K562 (cell line): ENCODE data around the gene SEZ6.

Experiments
- ATF1 ChIP-seq, 2 experiments: fragments of 450-650 bp in 1 of 2; IDR thresholded peaks; 2 replicates each; pipeline ENCODE4 v1.6.1; 2016; ENCODE audit warnings: missing compliant biosample characterization in 1 of 2, missing genetic modification characterization in 1 of 2
- EP300 ChIP-seq: IDR thresholded peaks from 2 replicates; pipeline ENCODE4 v1.6.1; 2012; ENCODE audit warnings: low read length, improper control_type of control experiment
- JUN ChIP-seq, 2 experiments: sonication (generic) in 1 of 2; formaldehyde crosslinking in 1 of 2; IDR thresholded peaks; 2 replicates each; pipeline versions ENCODE4 v1.6.1 to v1.8.0; 2012 to 2022; ENCODE audit warnings: borderline replicate concordance in 2 of 2, mild to moderate bottlenecking in 2 of 2, improper control_type of control experiment in 1 of 2, low read depth in 1 of 2, low read length in 1 of 2, missing genetic modification reagents in 1 of 2
- POLR2A ChIP-seq: fragments of 450-650 bp; conservative IDR thresholded peaks from 2 replicates; pipeline ENCODE4 v1.6.1; 2016
- SMC3 ChIP-seq: conservative IDR thresholded peaks from 2 replicates; pipeline ENCODE4 v1.6.1; 2011; ENCODE audit warnings: low read depth, low read length, improper control_type of control experiment; ENCODE audit not compliant: insufficient read depth
- ZFP1 ChIP-seq: fragments of 450-650 bp; formaldehyde crosslinking; IDR thresholded peaks from 2 replicates; pipeline ENCODE4 v1.4.0; 2020; ENCODE audit warnings: mild to moderate bottlenecking, mixed read lengths
- ZNF174 ChIP-seq: fragments of 250-450 bp; sonication (Bioruptor Pico); IDR thresholded peaks from 2 replicates; pipeline ENCODE4 v1.4.0; 2020; ENCODE audit warnings: mild to moderate bottlenecking
- TF ChIP-seq, protein P1 (sequence below): fragments of 450-650 bp; IDR thresholded peaks from 2 replicates; pipeline ENCODE4 v1.6.1; 2018; ENCODE audit not compliant: partially characterized antibody
- TF ChIP-seq, protein P2 (sequence below), 3 experiments: IDR thresholded peaks in 2 of 3; conservative IDR thresholded peaks in 1 of 3; 2 replicates each; pipeline ENCODE4 v1.5.1; 2011 to 2012; ENCODE audit warnings: low read length in 3 of 3, mild to moderate bottlenecking in 3 of 3, control low read depth in 2 of 3, improper control_type of control experiment in 1 of 3, inconsistent platforms in 1 of 3, low read depth in 1 of 3, mixed read lengths in 1 of 3, moderate library complexity in 1 of 3; ENCODE audit not compliant: insufficient read depth in 2 of 3
- TF ChIP-seq, protein P3 (sequence below), 2 experiments: fragments of 450-650 bp; conservative IDR thresholded peaks; 2 replicates each; pipeline ENCODE4 v1.6.1; 2017; ENCODE audit warnings: mild to moderate bottlenecking in 2 of 2, moderate library complexity in 2 of 2

DNA sequence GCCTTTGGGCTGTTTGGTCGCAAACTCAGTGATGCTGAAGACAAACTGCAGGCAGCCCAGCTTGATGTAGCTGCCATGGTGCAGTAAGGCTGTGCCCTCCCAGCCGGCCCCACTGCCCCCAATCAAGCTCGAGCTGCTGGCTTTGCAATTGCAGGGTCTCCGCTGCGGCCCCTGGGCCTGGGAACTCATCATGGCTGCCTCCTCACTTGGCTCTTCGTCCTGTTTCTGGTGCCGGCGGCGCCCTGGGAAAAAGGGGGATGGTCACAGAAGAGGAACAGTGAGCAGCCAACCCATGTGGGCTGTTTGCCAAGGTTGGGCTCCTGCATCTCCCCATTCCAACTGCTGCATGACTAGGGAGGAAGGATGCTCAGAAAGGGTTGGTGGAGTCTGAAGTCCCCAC, 99.6 kb downstream of the SEZ6 start:
- TF ChIP-seq ZNF174 (no peak), SMC3 (no peak), ZFP1 (CRISPR knock-in tag) (no peak), POLR2A (no peak), ATF1 (CRISPR knock-in tag; IDR thresholded peaks at IDR 0.05) (no peak), ATF1 (tag; IDR thresholded peaks at IDR 0.05) (no peak), JUN (IDR thresholded peaks at IDR 0.05; ENCODE audit: borderline replicate concordance, low read depth, low read length) (no peak), JUN (CRISPR knock-in tag; IDR thresholded peaks at IDR 0.05; ENCODE audit: borderline replicate concordance) (no peak), EP300 (no peak)
- TF ChIP-seq, protein P1, sequence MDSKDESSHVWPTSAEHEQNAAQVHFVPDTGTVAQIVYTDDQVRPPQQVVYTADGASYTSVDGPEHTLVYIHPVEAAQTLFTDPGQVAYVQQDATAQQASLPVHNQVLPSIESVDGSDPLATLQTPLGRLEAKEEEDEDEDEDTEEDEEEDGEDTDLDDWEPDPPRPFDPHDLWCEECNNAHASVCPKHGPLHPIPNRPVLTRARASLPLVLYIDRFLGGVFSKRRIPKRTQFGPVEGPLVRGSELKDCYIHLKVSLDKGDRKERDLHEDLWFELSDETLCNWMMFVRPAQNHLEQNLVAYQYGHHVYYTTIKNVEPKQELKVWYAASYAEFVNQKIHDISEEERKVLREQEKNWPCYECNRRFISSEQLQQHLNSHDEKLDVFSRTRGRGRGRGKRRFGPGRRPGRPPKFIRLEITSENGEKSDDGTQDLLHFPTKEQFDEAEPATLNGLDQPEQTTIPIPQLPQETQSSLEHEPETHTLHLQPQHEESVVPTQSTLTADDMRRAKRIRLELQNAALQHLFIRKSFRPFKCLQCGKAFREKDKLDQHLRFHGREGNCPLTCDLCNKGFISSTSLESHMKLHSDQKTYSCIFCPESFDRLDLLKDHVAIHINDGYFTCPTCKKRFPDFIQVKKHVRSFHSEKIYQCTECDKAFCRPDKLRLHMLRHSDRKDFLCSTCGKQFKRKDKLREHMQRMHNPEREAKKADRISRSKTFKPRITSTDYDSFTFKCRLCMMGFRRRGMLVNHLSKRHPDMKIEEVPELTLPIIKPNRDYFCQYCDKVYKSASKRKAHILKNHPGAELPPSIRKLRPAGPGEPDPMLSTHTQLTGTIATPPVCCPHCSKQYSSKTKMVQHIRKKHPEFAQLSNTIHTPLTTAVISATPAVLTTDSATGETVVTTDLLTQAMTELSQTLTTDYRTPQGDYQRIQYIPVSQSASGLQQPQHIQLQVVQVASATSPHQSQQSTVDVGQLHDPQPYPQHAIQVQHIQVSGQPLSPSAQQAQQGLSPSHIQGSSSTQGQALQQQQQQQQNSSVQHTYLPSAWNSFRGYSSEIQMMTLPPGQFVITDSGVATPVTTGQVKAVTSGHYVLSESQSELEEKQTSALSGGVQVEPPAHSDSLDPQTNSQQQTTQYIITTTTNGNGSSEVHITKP, result no peak
- TF ChIP-seq, protein P2, sequence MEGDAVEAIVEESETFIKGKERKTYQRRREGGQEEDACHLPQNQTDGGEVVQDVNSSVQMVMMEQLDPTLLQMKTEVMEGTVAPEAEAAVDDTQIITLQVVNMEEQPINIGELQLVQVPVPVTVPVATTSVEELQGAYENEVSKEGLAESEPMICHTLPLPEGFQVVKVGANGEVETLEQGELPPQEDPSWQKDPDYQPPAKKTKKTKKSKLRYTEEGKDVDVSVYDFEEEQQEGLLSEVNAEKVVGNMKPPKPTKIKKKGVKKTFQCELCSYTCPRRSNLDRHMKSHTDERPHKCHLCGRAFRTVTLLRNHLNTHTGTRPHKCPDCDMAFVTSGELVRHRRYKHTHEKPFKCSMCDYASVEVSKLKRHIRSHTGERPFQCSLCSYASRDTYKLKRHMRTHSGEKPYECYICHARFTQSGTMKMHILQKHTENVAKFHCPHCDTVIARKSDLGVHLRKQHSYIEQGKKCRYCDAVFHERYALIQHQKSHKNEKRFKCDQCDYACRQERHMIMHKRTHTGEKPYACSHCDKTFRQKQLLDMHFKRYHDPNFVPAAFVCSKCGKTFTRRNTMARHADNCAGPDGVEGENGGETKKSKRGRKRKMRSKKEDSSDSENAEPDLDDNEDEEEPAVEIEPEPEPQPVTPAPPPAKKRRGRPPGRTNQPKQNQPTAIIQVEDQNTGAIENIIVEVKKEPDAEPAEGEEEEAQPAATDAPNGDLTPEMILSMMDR (IDR thresholded peaks at IDR 0.05 in 2 of 3, conservative IDR thresholded peaks at IDR 0.05 in 1 of 3; ENCODE audit: insufficient read depth in 2 of 3, low read depth in 1 of 3, low read length in 3 of 3), result no peak
- TF ChIP-seq, protein P3, sequence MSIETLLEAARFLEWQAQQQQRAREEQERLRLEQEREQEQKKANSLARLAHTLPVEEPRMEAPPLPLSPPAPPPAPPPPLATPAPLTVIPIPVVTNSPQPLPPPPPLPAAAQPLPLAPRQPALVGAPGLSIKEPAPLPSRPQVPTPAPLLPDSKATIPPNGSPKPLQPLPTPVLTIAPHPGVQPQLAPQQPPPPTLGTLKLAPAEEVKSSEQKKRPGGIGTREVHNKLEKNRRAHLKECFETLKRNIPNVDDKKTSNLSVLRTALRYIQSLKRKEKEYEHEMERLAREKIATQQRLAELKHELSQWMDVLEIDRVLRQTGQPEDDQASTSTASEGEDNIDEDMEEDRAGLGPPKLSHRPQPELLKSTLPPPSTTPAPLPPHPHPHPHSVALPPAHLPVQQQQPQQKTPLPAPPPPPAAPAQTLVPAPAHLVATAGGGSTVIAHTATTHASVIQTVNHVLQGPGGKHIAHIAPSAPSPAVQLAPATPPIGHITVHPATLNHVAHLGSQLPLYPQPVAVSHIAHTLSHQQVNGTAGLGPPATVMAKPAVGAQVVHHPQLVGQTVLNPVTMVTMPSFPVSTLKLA (conservative IDR thresholded peaks at IDR 0.05), result no peak
